ENCODE measurements around the gene SMURF2.

- TF ChIP-seq GATA2 (IDR thresholded peaks at IDR 0.05; ENCODE audit: low read depth, low read length) (no peak), GATA3 (IDR thresholded peaks at IDR 0.05; ENCODE audit: low read depth, low read length) (no peak)
Observed at GRCh38 chr17:64648234-64648633, 13.9 kb downstream of the SMURF2 start.
